SKM-1 (cell line): Measurements from ENCODE around the gene TBC1D16.
"Not testable (repeated sequence)": the region's sequence is repeated elsewhere in the genome, so short reads cannot be mapped to it uniquely, and the experiment has no call there.

Experiments used
- DNase-seq: peaks from one replicate; lab custom pipeline; 2025; ENCODE audit not compliant: unreplicated experiment; lab: John Stamatoyannopoulos, UW

The TBC1D16 gene

GRCh38 chr17:79902146-79902791, 133.4 kb downstream of the TBC1D16 start:
- no peak for DNase-seq

GRCh38 chr17:79901131-79901530, 134.5 kb downstream of the TBC1D16 start:
- no peak for DNase-seq

DNA sequence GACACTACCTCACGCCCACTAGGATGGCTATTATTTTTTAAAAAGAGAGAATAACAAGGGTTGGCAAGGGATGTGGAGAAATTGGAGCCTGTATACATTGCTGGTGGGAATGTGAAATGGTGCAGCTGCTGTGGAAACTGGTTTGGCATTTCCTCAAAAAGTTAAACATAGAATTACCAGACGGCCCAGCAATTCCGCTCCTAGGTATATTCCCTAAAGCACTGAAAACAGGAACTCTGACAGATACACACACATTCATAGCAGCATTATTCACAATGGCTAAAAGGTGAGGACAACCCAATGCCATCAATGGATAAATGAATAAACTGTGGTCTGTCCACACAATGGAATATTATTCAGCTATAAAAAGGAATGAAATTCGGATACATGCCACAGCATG, 136.1 kb downstream of the TBC1D16 start:
- no peak for DNase-seq

GRCh38 chr17:79897243-79898063, 138.2 kb downstream of the TBC1D16 start:
- no peak for DNase-seq

DNA sequence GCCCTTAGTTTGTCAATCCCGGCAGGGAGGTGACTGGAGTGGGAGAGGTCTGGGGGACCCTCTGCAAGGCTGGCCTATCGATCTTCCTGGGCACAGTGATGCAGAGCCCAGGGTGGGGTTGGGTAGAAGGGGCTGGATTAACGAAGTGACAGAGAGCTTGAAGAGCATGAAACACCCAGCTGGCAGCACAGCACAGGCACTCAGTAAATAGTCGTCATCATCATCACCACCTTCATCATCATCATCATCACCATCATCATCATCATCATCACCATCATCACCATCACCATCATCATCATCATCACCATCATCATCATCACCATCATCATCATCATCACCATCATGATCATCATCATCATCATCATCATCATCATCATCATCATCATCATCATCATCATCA, 142.2 kb downstream of the TBC1D16 start:
- not testable (repeated sequence) for DNase-seq

- DNase-seq: no peak
Observed at GRCh38 chr17:79892457-79893241, 143.0 kb downstream of the TBC1D16 start.

- DNase-seq: no peak
Observed at GRCh38 chr17:79891113-79891730, 144.4 kb downstream of the TBC1D16 start.

- DNase-seq: no peak
Observed at GRCh38 chr17:79890706-79891105, 145.0 kb downstream of the TBC1D16 start.

GRCh38 chr17:79888811-79889634, 146.6 kb downstream of the TBC1D16 start:
- DNase-seq: no peak

DNA sequence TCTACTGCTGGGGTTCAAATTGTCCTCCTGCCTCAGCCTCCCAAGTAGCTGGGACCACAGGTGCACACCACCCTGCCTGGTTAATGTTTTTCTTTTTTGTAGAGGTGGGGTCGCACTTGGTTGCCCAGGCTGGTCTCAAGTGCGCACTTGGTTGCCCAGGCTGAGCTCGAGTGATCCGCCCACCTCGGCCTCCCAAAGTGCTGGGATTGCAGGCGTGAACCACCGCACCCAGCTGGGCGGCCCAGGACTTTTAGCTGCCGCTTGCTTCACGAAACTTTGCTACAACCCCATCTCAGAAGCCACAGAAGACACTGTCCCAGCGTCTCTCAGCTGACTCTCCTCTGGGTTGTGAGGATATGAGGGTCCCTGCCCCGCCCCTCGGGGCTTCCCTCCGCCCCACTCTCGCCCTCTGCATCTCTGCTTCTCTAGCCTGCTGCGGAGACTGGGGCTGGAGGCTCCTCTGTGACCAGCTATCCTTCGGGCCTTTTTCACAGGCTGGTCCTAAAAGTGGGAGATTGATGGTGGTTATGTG, 147.6 kb downstream of the TBC1D16 start:
- DNase-seq: no peak

DNA sequence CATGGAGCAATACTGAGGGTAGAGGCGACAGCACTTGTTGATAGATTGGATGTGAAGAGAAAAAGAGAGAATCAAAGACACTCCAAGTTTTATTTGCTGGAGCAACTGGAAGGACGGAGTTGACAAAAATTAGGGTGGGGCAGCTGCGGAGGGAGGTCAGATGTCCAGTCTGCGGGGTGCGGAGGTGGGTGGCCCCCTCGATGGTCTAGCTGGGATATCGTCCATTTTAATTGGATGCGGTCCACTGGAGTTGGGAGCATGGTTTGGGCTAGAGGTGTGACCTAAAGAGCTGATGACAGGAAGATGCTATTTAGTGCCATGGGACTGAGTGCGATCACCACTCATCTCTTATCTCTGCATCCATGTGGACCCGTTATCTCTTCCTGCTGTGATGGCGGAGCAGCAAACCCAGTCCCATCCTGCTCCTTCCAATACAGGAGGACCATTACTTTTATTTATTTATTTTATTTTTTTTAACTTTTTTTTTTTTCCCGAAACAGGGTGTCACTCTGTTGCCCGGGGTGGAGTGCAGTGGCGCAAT, 148.2 kb downstream of the TBC1D16 start:
- DNase-seq: no peak

- no peak for DNase-seq
Observed at GRCh38 chr17:79883202-79883601, 152.5 kb downstream of the TBC1D16 start.
